Panc1 (cell line): ENCODE results near the gene PKNOX2. TPM values are rescaled to one million over a fixed set of nuclear protein-coding genes. Genes with fewer than 3 reads are reported as not detected.

Source experiments
- ATAC-seq: fragments of 200-7000 bp; cut with Tn5 transposase; 2 replicates; pipeline ENCODE4 v1.9.1; 2020; ENCODE audit warnings: mild to moderate bottlenecking, moderate library complexity
- BruUV-seq: library from RNA; stranded (reverse); fragments of 400-500 nt; replicated peaks from 2 replicates; lab custom pipeline; 2021; lab: Mats Ljungman, UMichigan
- CTCF ChIA-PET: fragments of 300-600 bp; sonication (Branson Sonifier 250); formaldehyde crosslinking; loops from one replicate; lab custom pipeline; 2022; ENCODE audit warnings: antibody characterized with exemption; lab: Charles Lee
- POLR2A ChIA-PET: fragments of 300-600 bp; sonication (Branson Sonifier 250); formaldehyde crosslinking; loops from one replicate; lab custom pipeline; 2022; ENCODE audit warnings: antibody characterized with exemption; lab: Charles Lee
- DNase-seq: peaks from one replicate; pipeline ENCODE4 v3.0.0-alpha.2; 2010; ENCODE audit warnings: low read depth, low spot score
- H3K27ac ChIP-seq: 2 replicates; pipeline ENCODE4 v1.5.1; 2011; ENCODE audit warnings: mild to moderate bottlenecking, low read length, inconsistent platforms
- H3K27me3 ChIP-seq: fragments of 200-500 bp; sonication (Bioruptor generic); 2 replicates; pipeline ENCODE4 v1.6.0; 2014; ENCODE audit warnings: low read length, inconsistent platforms; ENCODE audit not compliant: control insufficient read depth, insufficient read depth
- H3K36me3 ChIP-seq: fragments of 200-500 bp; sonication (Bioruptor generic); 2 replicates; pipeline ENCODE4 v1.5.1; 2014; ENCODE audit warnings: inconsistent platforms, mild to moderate bottlenecking, low read length, moderate library complexity; ENCODE audit not compliant: control insufficient read depth, insufficient read depth
- H3K4me1 ChIP-seq: 2 replicates; pipeline ENCODE4 v1.5.1; 2011; ENCODE audit warnings: inconsistent platforms, mild to moderate bottlenecking, low read length, moderate library complexity; ENCODE audit not compliant: control insufficient read depth, insufficient read depth
- H3K4me3 ChIP-seq, 2 experiments: 2 replicates each; pipeline ENCODE4 v1.5.1; 2011 to 2012; ENCODE audit warnings: low read depth in 2 of 2, low read length in 2 of 2, mild to moderate bottlenecking in 2 of 2, inconsistent platforms in 1 of 2, moderate library complexity in 1 of 2
- H3K9me3 ChIP-seq: fragments of 200-500 bp; sonication (Bioruptor generic); 2 replicates; pipeline ENCODE4 v1.5.1; 2014; ENCODE audit warnings: low read depth, mild to moderate bottlenecking, inconsistent platforms, low read length, moderate library complexity; ENCODE audit not compliant: control insufficient read depth, insufficient read depth
- POLR2AphosphoS5 ChIP-seq: IDR thresholded peaks from 2 replicates; pipeline ENCODE4 v1.6.1; 2012; ENCODE audit warnings: mild to moderate bottlenecking, low read depth, low read length, moderate library complexity
- SIN3A ChIP-seq: IDR thresholded peaks from 2 replicates; pipeline ENCODE4 v1.6.1; 2012; ENCODE audit warnings: low read depth, mild to moderate bottlenecking, low read length, moderate library complexity, borderline replicate concordance; ENCODE audit not compliant: insufficient read depth
- TCF7L2 ChIP-seq: IDR thresholded peaks from 2 replicates; pipeline ENCODE4 v1.6.1; 2011; ENCODE audit warnings: mild to moderate bottlenecking, low read depth, low read length, inconsistent platforms
- in situ Hi-C: cut with HindIII; loops from 2 replicates; pipeline ENCODE4 v1.10.0; 2016; ENCODE audit warnings: low sequenced_read_pairs, low pct_unique_long_range_greater_than_20kb
- intact Hi-C: fragments of 100-400 bp; cut with micrococcal nuclease; formaldehyde crosslinking; loops from one replicate; pipeline ENCODE4 v1.10.0; 2022; ENCODE audit not compliant: unreplicated experiment
- total RNA-seq: library from RNA; stranded (reverse); gene quantifications from one replicate; pipeline ENCODE4 v1.2.1, GENCODE V29; 2021; ENCODE audit not compliant: unreplicated experiment
- TF ChIP-seq, protein P1 (sequence below): fragments of 450-650 bp; IDR thresholded peaks from 2 replicates; pipeline ENCODE4 v1.5.1; 2017; ENCODE audit warnings: mild to moderate bottlenecking
- TF ChIP-seq, protein P2 (sequence below), 2 experiments: IDR thresholded peaks; 2 replicates each; pipeline ENCODE4 v1.6.1; 2011 to 2012; ENCODE audit warnings: low read depth in 2 of 2, control low read depth in 1 of 2, low read length in 1 of 2, mild to moderate bottlenecking in 1 of 2, moderate library complexity in 1 of 2; ENCODE audit not compliant: insufficient read depth in 1 of 2

PKNOX2 gene
- total RNA-seq, 1 experiment from 2014 or later = not detected

DNA sequence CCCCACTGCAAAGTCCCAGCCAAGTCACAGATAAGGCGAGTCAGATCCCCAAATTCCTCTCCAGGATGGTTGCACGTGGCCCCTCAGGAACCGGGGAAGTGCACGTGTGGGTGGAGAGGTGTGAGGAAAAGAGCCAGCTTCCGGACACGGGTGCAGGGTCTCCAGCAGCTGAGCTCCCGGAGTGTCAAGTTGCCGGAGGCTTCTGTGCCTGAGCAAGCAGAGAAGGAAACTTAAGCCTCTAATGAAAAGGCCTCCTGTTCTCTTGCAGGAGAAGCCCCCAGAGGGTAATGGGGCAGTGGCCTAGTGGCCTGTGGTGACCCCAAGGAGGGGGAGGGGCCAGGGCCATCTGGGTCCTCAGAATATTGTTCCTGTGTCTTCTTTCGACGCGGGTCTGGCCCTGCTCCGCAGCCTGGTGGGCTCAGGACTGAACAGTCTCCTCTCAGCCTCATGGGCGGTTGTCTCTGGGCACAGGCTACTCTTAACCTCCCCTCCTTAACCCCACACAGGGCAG lies 183.6 kb downstream of the PKNOX2 start:
- Histone ChIP-seq H3K27ac (no peak overlapping the region), H3K4me1 (no peaks in the 10 kb centered on the region), H3K36me3 (no peaks in the 10 kb centered on the region), H3K9me3 (no peaks in the 10 kb centered on the region), H3K4me3 (no peak overlapping the region), H3K27me3 (peaks cover 4% of the 10 kb centered on the region; the same call in 1 of the 2 replicates)
- ChIA-PET POLR2A (no interaction called here), CTCF (interaction anchor here (0.6 kb wide), 2 partner anchors 33 to 270 kb away, joined by 3 read pairs; no protein-coding TSS in a partner anchor)
- BruUV-seq = no TSS peak
- DNase-seq (no peak), ATAC-seq (no peak)
- intact Hi-C loops = loop anchor here (5.0 kb wide), 2 partner anchors 54 to 386 kb away; no protein-coding TSS in a partner anchor
- TF ChIP-seq SIN3A = no peak
- TF ChIP-seq, protein P1, sequence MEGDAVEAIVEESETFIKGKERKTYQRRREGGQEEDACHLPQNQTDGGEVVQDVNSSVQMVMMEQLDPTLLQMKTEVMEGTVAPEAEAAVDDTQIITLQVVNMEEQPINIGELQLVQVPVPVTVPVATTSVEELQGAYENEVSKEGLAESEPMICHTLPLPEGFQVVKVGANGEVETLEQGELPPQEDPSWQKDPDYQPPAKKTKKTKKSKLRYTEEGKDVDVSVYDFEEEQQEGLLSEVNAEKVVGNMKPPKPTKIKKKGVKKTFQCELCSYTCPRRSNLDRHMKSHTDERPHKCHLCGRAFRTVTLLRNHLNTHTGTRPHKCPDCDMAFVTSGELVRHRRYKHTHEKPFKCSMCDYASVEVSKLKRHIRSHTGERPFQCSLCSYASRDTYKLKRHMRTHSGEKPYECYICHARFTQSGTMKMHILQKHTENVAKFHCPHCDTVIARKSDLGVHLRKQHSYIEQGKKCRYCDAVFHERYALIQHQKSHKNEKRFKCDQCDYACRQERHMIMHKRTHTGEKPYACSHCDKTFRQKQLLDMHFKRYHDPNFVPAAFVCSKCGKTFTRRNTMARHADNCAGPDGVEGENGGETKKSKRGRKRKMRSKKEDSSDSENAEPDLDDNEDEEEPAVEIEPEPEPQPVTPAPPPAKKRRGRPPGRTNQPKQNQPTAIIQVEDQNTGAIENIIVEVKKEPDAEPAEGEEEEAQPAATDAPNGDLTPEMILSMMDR = no peak
- TF ChIP-seq, protein P2, sequence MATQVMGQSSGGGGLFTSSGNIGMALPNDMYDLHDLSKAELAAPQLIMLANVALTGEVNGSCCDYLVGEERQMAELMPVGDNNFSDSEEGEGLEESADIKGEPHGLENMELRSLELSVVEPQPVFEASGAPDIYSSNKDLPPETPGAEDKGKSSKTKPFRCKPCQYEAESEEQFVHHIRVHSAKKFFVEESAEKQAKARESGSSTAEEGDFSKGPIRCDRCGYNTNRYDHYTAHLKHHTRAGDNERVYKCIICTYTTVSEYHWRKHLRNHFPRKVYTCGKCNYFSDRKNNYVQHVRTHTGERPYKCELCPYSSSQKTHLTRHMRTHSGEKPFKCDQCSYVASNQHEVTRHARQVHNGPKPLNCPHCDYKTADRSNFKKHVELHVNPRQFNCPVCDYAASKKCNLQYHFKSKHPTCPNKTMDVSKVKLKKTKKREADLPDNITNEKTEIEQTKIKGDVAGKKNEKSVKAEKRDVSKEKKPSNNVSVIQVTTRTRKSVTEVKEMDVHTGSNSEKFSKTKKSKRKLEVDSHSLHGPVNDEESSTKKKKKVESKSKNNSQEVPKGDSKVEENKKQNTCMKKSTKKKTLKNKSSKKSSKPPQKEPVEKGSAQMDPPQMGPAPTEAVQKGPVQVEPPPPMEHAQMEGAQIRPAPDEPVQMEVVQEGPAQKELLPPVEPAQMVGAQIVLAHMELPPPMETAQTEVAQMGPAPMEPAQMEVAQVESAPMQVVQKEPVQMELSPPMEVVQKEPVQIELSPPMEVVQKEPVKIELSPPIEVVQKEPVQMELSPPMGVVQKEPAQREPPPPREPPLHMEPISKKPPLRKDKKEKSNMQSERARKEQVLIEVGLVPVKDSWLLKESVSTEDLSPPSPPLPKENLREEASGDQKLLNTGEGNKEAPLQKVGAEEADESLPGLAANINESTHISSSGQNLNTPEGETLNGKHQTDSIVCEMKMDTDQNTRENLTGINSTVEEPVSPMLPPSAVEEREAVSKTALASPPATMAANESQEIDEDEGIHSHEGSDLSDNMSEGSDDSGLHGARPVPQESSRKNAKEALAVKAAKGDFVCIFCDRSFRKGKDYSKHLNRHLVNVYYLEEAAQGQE (IDR thresholded peaks at IDR 0.05; ENCODE audit: insufficient read depth in 1 of 2, low read depth in 2 of 2, low read length in 1 of 2) = no peak
- no peak for TF ChIP-seq POLR2AphosphoS5
- TF ChIP-seq TCF7L2 = no peak
- in situ Hi-C loops = no loop called here

DNA sequence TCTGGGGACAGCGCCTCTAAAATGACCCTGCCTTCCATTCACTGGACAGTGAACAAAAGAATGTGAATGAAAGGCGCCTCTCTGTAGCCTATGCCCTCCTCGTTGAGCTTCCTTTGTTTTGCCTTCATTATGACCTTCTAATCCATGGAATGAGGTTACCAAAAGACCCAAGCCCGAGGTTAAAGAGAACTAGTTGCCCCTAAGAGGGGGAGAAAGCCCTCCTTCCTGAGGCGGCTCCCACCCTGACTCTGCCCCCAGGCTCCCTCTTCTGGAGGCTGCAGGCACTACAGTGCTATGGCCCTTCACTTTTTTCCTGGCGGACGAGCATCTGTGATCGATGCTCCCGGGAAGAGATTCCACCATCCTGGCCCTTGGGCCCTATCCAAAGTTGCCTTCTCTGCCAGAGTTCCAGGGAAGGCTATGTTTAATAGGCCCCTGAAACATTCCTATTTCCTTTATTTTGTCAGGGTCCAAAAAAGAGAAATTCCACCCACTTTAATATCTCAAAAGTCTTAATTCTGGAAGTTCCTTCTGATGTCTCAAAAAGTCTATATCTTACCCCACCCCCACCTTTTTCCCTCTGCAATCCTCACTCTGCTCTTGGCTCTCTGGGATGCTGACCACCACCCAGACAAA lies 184.2 kb downstream of the PKNOX2 start:
- Histone ChIP-seq H3K27me3 (0 out of 2 replicates have a peak, but pooled peaks cover 2% of the 10 kb centered on the region), H3K4me3 (no peak overlapping the region), H3K36me3 (no peaks in the 10 kb centered on the region), H3K9me3 (no peaks in the 10 kb centered on the region), H3K4me1 (no peaks in the 10 kb centered on the region), H3K27ac (no peak overlapping the region)
- ChIA-PET CTCF (interaction anchor here (0.6 kb wide), 2 partner anchors 32 to 270 kb away, joined by 3 read pairs; no protein-coding TSS in a partner anchor), POLR2A (no interaction called here)
- in situ Hi-C loops = no loop called here
- intact Hi-C loops = loop anchor here (5.0 kb wide), 2 partner anchors 54 to 386 kb away; no protein-coding TSS in a partner anchor
- TF ChIP-seq, protein P1 = peak; percentile 98
- TF ChIP-seq POLR2AphosphoS5 = no peak
- peak; percentile 66 for ATAC-seq
- BruUV-seq = no TSS peak
- DNase-seq = peak; percentile 25
